ENCODE data around the gene ESPL1.
"Not testable (repeated sequence)": the region's sequence is repeated elsewhere in the genome, so short reads cannot be mapped to it uniquely, and the experiment has no call there.

The ESPL1 gene

GRCh38 chr12:53330671-53331070, 62.6 kb downstream of the ESPL1 start:
- no peak overlapping the region for H3K4me2 ChIP-seq (ENCODE audit: low read depth, low read length, poor library complexity, severe bottlenecking)

GRCh38 chr12:53332339-53332738, 64.2 kb downstream of the ESPL1 start:
- H3K9ac ChIP-seq (ENCODE audit: low read length); H3K27me3 ChIP-seq (ENCODE audit: low read length); H3K4me2 ChIP-seq (ENCODE audit: low read depth, low read length, poor library complexity, severe bottlenecking); H4K20me1 ChIP-seq (ENCODE audit: low read depth, low read length); H3F3A ChIP-seq (ENCODE audit: insufficient read depth); H3K9me2 ChIP-seq (replicated peaks; ENCODE audit: insufficient read depth, low read length); H3K27ac ChIP-seq (ENCODE audit: low read depth, low read length); H3K9me3 ChIP-seq (ENCODE audit: insufficient read depth, low read length); H3K4me3 ChIP-seq (ENCODE audit: insufficient read depth, low read length, poor library complexity, severe bottlenecking); H3K36me3 ChIP-seq (ENCODE audit: low read length); H2AFZ ChIP-seq (ENCODE audit: low read depth, low read length, severe bottlenecking); H3K79me2 ChIP-seq (ENCODE audit: insufficient read depth, low read length): not testable (repeated sequence)

More at GRCh38 chr12:53330671-53331070, 62.6 kb downstream of the ESPL1 start:
- no peaks in the 10 kb centered on the region for H3K9me3 ChIP-seq (ENCODE audit: insufficient read depth, low read length)
- H2AFZ ChIP-seq (ENCODE audit: low read depth, low read length, severe bottlenecking), result no peak overlapping the region
- no peaks in the 10 kb centered on the region for H3F3A ChIP-seq (ENCODE audit: insufficient read depth)
- no peaks in the 10 kb centered on the region for H4K20me1 ChIP-seq (ENCODE audit: low read depth, low read length)
- no peak overlapping the region for H3K27ac ChIP-seq (ENCODE audit: low read depth, low read length)
- H3K27me3 ChIP-seq (ENCODE audit: low read length), result no peaks in the 10 kb centered on the region
- H3K9me2 ChIP-seq (replicated peaks; ENCODE audit: insufficient read depth, low read length), result no peaks in the 10 kb centered on the region
- H3K9ac ChIP-seq (ENCODE audit: low read length), result no peak overlapping the region
- H3K4me3 ChIP-seq (ENCODE audit: insufficient read depth, low read length, poor library complexity, severe bottlenecking), result no peak overlapping the region
- H3K36me3 ChIP-seq (ENCODE audit: low read length), result no peaks in the 10 kb centered on the region
- no peaks in the 10 kb centered on the region for H3K79me2 ChIP-seq (ENCODE audit: insufficient read depth, low read length)
- TF ChIP-seq CTCF (IDR thresholded peaks at IDR 0.05; ENCODE audit: insufficient read depth, low read length, poor library complexity, severe bottlenecking) (no peak), EZH2phosphoT487 (conservative IDR thresholded peaks at IDR 0.05; ENCODE audit: low read length) (no peak)

- TF ChIP-seq EZH2phosphoT487 (conservative IDR thresholded peaks at IDR 0.05; ENCODE audit: low read length), result no peak
- no peak overlapping the region for H2AFZ ChIP-seq (ENCODE audit: low read depth, low read length, severe bottlenecking)
- H3K4me2 ChIP-seq (ENCODE audit: low read depth, low read length, poor library complexity, severe bottlenecking), result no peak overlapping the region
- H3K4me3 ChIP-seq (ENCODE audit: insufficient read depth, low read length, poor library complexity, severe bottlenecking), result no peak overlapping the region
- H4K20me1 ChIP-seq (ENCODE audit: low read depth, low read length), result no peaks in the 10 kb centered on the region
- H3K79me2 ChIP-seq (ENCODE audit: insufficient read depth, low read length), result no peaks in the 10 kb centered on the region
- H3K9ac ChIP-seq (ENCODE audit: low read length), result no peak overlapping the region
- no peaks in the 10 kb centered on the region for H3K9me3 ChIP-seq (ENCODE audit: insufficient read depth, low read length)
- H3K27ac ChIP-seq (ENCODE audit: low read depth, low read length), result no peak overlapping the region
- no peaks in the 10 kb centered on the region for H3K9me2 ChIP-seq (replicated peaks; ENCODE audit: insufficient read depth, low read length)
- no peaks in the 10 kb centered on the region for H3F3A ChIP-seq (ENCODE audit: insufficient read depth)
- H3K27me3 ChIP-seq (ENCODE audit: low read length), result no peaks in the 10 kb centered on the region
- H3K36me3 ChIP-seq (ENCODE audit: low read length), result no peaks in the 10 kb centered on the region
These were observed 64.6 kb downstream of the ESPL1 start for GRCh38 chr12:53332744-53333143.

GRCh38 chr12:53333289-53333688, 65.2 kb downstream of the ESPL1 start:
- H4K20me1 ChIP-seq (ENCODE audit: low read depth, low read length), result no peaks in the 10 kb centered on the region
- TF ChIP-seq EZH2phosphoT487 (conservative IDR thresholded peaks at IDR 0.05; ENCODE audit: low read length) (no peak), CTCF (IDR thresholded peaks at IDR 0.05; ENCODE audit: insufficient read depth, low read length, poor library complexity, severe bottlenecking) (no peak)
- no peaks in the 10 kb centered on the region for H3K9me3 ChIP-seq (ENCODE audit: insufficient read depth, low read length)
- H3K9me2 ChIP-seq (replicated peaks; ENCODE audit: insufficient read depth, low read length), result no peaks in the 10 kb centered on the region
- no peaks in the 10 kb centered on the region for H3K27me3 ChIP-seq (ENCODE audit: low read length)
- no peak overlapping the region for H3K4me3 ChIP-seq (ENCODE audit: insufficient read depth, low read length, poor library complexity, severe bottlenecking)
- H2AFZ ChIP-seq (ENCODE audit: low read depth, low read length, severe bottlenecking), result no peak overlapping the region
- H3K79me2 ChIP-seq (ENCODE audit: insufficient read depth, low read length), result no peaks in the 10 kb centered on the region
- H3F3A ChIP-seq (ENCODE audit: insufficient read depth), result no peaks in the 10 kb centered on the region
- no peaks in the 10 kb centered on the region for H3K36me3 ChIP-seq (ENCODE audit: low read length)
- no peak overlapping the region for H3K9ac ChIP-seq (ENCODE audit: low read length)
- H3K27ac ChIP-seq (ENCODE audit: low read depth, low read length), result no peak overlapping the region
- no peak overlapping the region for H3K4me2 ChIP-seq (ENCODE audit: low read depth, low read length, poor library complexity, severe bottlenecking)
